Neuronal stem cell (in vitro differentiated cells): ENCODE data around the gene SHC2.
"Not testable (repeated sequence)": the region's sequence is repeated elsewhere in the genome, so short reads cannot be mapped to it uniquely, and the experiment has no call there.

Source experiments
- DNase-seq: peaks from one replicate; pipeline ENCODE4 v3.0.0-alpha.2; 2013; ENCODE audit warnings: low spot score
- H2AFZ ChIP-seq: one replicate; pipeline ENCODE4 v1.6.1; 2013; ENCODE audit warnings: mild to moderate bottlenecking, low read length, inconsistent platforms
- H2AK5ac ChIP-seq: 2 replicates; pipeline ENCODE4 v1.6.1; 2013; ENCODE audit warnings: low read depth, mild to moderate bottlenecking, inconsistent platforms, low read length, moderate library complexity, mixed read lengths
- H2BK120ac ChIP-seq: 2 replicates; pipeline ENCODE4 v1.6.1; 2013; ENCODE audit warnings: low read depth, mild to moderate bottlenecking, inconsistent platforms, low read length, moderate library complexity, mixed read lengths
- H2BK12ac ChIP-seq: one replicate; pipeline ENCODE4 v1.6.1; 2013; ENCODE audit warnings: low read length, inconsistent platforms
- H2BK15ac ChIP-seq: 2 replicates; pipeline ENCODE4 v1.6.1; 2013; ENCODE audit warnings: mild to moderate bottlenecking, low read length, inconsistent platforms, mixed read lengths
- H2BK5ac ChIP-seq: one replicate; pipeline ENCODE4 v1.6.1; 2013; ENCODE audit warnings: inconsistent platforms, mild to moderate bottlenecking, low read length, moderate library complexity
- H3K14ac ChIP-seq: one replicate; pipeline ENCODE4 v1.6.1; 2013; ENCODE audit warnings: low read length, inconsistent platforms
- H3K18ac ChIP-seq: 2 replicates; pipeline ENCODE4 v1.6.1; 2013; ENCODE audit warnings: low read length, inconsistent platforms
- H3K23ac ChIP-seq: 2 replicates; pipeline ENCODE4 v1.6.1; 2013; ENCODE audit warnings: low read depth, mild to moderate bottlenecking, mixed read lengths, low read length, inconsistent platforms; ENCODE audit not compliant: poor library complexity
- H3K27ac ChIP-seq: replicated peaks from 3 replicates; pipeline ENCODE4 v1.5.1; 2013; ENCODE audit warnings: low read length, inconsistent platforms
- H3K27me3 ChIP-seq, 3 experiments: 2 replicates each; pipeline ENCODE4 v1.6.1; 2013; ENCODE audit warnings: low read length in 3 of 3, mild to moderate bottlenecking in 2 of 3, inconsistent platforms in 1 of 3, low read depth in 1 of 3, mixed read lengths in 1 of 3, moderate library complexity in 1 of 3; ENCODE audit not compliant: control insufficient read depth in 3 of 3, insufficient read depth in 3 of 3
- H3K36me3 ChIP-seq, 2 donors: replicated peaks in 1 of 2; 2 replicates each; pipeline ENCODE4 v1.6.1; 2013; ENCODE audit warnings: low read length in 2 of 2; ENCODE audit not compliant: control insufficient read depth in 2 of 2, insufficient read depth in 2 of 2
- H3K4ac ChIP-seq: 2 replicates; pipeline ENCODE4 v1.6.1; 2013; ENCODE audit warnings: inconsistent platforms, mild to moderate bottlenecking, low read length, moderate library complexity
- H3K4me1 ChIP-seq, 2 donors: 1 replicate in 1 of 2; 2 replicates in 1 of 2; pipeline ENCODE4 v1.6.1; 2013; ENCODE audit warnings: low read length in 2 of 2, low read depth in 1 of 2; ENCODE audit not compliant: control insufficient read depth in 2 of 2, insufficient read depth in 1 of 2
- H3K4me2 ChIP-seq: one replicate; pipeline ENCODE4 v1.6.1; 2013; ENCODE audit warnings: mild to moderate bottlenecking, low read length, inconsistent platforms; ENCODE audit not compliant: insufficient read depth, poor library complexity, severe bottlenecking
- H3K4me3 ChIP-seq, 2 donors: 2 replicates each; pipeline ENCODE4 v1.5.1; 2013; ENCODE audit warnings: low read length in 2 of 2, mild to moderate bottlenecking in 2 of 2, inconsistent platforms in 1 of 2, moderate library complexity in 1 of 2
- H3K79me1 ChIP-seq: one replicate; pipeline ENCODE4 v1.6.1; 2013; ENCODE audit warnings: low read depth, mild to moderate bottlenecking, inconsistent platforms, low read length, moderate library complexity
- H3K9ac ChIP-seq: one replicate; pipeline ENCODE4 v1.6.1; 2013; ENCODE audit warnings: mild to moderate bottlenecking, low read depth, low read length, inconsistent platforms; ENCODE audit not compliant: poor library complexity
- H3K9me3 ChIP-seq, 2 donors: replicated peaks in 1 of 2; 2 replicates each; pipeline versions ENCODE3 to v1.6.1; 2013; ENCODE audit warnings: low read length in 2 of 2, mild to moderate bottlenecking in 2 of 2, inconsistent platforms in 1 of 2, low read depth in 1 of 2, mixed read lengths in 1 of 2, moderate library complexity in 1 of 2; ENCODE audit not compliant: control insufficient read depth in 2 of 2, insufficient read depth in 1 of 2
- H4K8ac ChIP-seq: one replicate; pipeline ENCODE4 v1.6.1; 2013; ENCODE audit warnings: low read depth, mild to moderate bottlenecking, inconsistent platforms, low read length, moderate library complexity
- H4K91ac ChIP-seq: one replicate; pipeline ENCODE4 v1.6.1; 2013; ENCODE audit warnings: low read length, low read depth, mild to moderate bottlenecking, inconsistent platforms; ENCODE audit not compliant: poor library complexity
- WGBS, 2 donors: extraction: QIAGEN DNeasy Blood & Tissue Kit; methylation state at CpG; one replicate each; pipeline ENCODE4 v1.1.7; 2013; ENCODE audit warnings: missing lambda C conversion rate in 2 of 2, mixed read lengths in 1 of 2; ENCODE audit not compliant: insufficient read length in 2 of 2, insufficient replicate concordance in 1 of 2; ENCODE audit errors: extremely low coverage in 2 of 2; 5-methylcytosine and 5-hydroxymethylcytosine counted together

The SHC2 gene

GRCh38 chr19:430701-431100, 30.1 kb downstream of the SHC2 start:
- Histone ChIP-seq H3K9me3 (peaks cover 6 to 10% of the 10 kb centered on the region in 2 donors), H2BK120ac (no peak overlapping the region), H3K18ac (no peak overlapping the region), H3K4me2 (no peak overlapping the region), H3K27me3 (peaks cover 0 to 10% (median 0%) of the 10 kb centered on the region in 3 experiments), H3K14ac (no peak overlapping the region), H3K9ac (no peak overlapping the region), H3K23ac (no peak overlapping the region), H3K27ac (no peak overlapping the region), H2BK5ac (no peak overlapping the region), H4K8ac (no peak overlapping the region), H2BK15ac (no peak overlapping the region), H2BK12ac (no peak overlapping the region), H2AK5ac (peak overlapping the region; percentile 56), H4K91ac (no peak overlapping the region), H3K36me3 (peaks cover 0 to 19% of the 10 kb centered on the region in 2 donors), H3K4ac (no peak overlapping the region), H3K4me3 (no peak overlapping the region), H3K79me1 (no peaks in the 10 kb centered on the region), H3K4me1 (peaks cover 0 to 2% of the 10 kb centered on the region in 2 donors), H2AFZ (no peak overlapping the region)
- no CpG with 5 or more reads among the region's 10 CpGs for WGBS, 2 donors
- DNase-seq, result no peak

- H2BK15ac ChIP-seq, result no peak overlapping the region
- DNase-seq, result no peak
- no peak overlapping the region for H3K9ac ChIP-seq
- H2BK120ac ChIP-seq, result no peak overlapping the region
- no peak overlapping the region for H3K4ac ChIP-seq
- H3K18ac ChIP-seq, result no peak overlapping the region
- H2AFZ ChIP-seq, result no peak overlapping the region
- H3K36me3 ChIP-seq, result peaks cover 0 to 16% of the 10 kb centered on the region in 2 donors
- H3K4me2 ChIP-seq, result no peak overlapping the region
- no peak overlapping the region for H2BK5ac ChIP-seq
- H4K91ac ChIP-seq, result no peak overlapping the region
- no peak overlapping the region for H3K23ac ChIP-seq
- H2AK5ac ChIP-seq, result no peak overlapping the region
- H2BK12ac ChIP-seq, result no peak overlapping the region
- H4K8ac ChIP-seq, result no peak overlapping the region
- peaks cover 2% of the 10 kb centered on the region for H3K79me1 ChIP-seq
- peaks cover 0 to 10% (median 0%) of the 10 kb centered on the region in 3 experiments for H3K27me3 ChIP-seq
- H3K27ac ChIP-seq, result no peak overlapping the region
- peaks cover 3 to 5% of the 10 kb centered on the region in 2 donors for H3K9me3 ChIP-seq
- no CpG with 5 or more reads among the region's 15 CpGs for WGBS, 2 donors
- no peak overlapping the region for H3K14ac ChIP-seq
- H3K4me3 ChIP-seq, result no peak overlapping the region
- H3K4me1 ChIP-seq, result no peaks in the 10 kb centered on the region
These were observed 32.7 kb downstream of the SHC2 start for GRCh38 chr19:428149-428548.

- not testable (repeated sequence) for H2BK12ac ChIP-seq, H2AFZ ChIP-seq, H3K27ac ChIP-seq, H3K9ac ChIP-seq, H4K8ac ChIP-seq, H3K79me1 ChIP-seq, H4K91ac ChIP-seq, H2AK5ac ChIP-seq, DNase-seq, H3K9me3 ChIP-seq, H2BK120ac ChIP-seq, H3K18ac ChIP-seq, H3K4me3 ChIP-seq, H3K4me1 ChIP-seq, H2BK5ac ChIP-seq, H3K4ac ChIP-seq, H3K23ac ChIP-seq, H3K4me2 ChIP-seq
- peak overlapping the region; percentile 27 for H2BK15ac ChIP-seq
- H3K27me3 ChIP-seq, result peaks cover 0 to 10% (median 0%) of the 10 kb centered on the region in 3 experiments
- peaks cover 0 to 16% of the 10 kb centered on the region in 2 donors for H3K36me3 ChIP-seq
- no CpG with 5 or more reads among the region's 19 CpGs for WGBS, 2 donors
- H3K14ac ChIP-seq, result peak overlapping the region; percentile 31
These were observed 33.2 kb downstream of the SHC2 start for GRCh38 chr19:427675-428074.

- H2BK5ac ChIP-seq, result no peak overlapping the region
- H2AFZ ChIP-seq, result no peak overlapping the region
- no peak overlapping the region for H4K91ac ChIP-seq
- no peak overlapping the region for H3K4ac ChIP-seq
- peak overlapping the region; percentile 43 for H4K8ac ChIP-seq
- no CpG with 5 or more reads among the region's 51 CpGs for WGBS, 2 donors
- no peak overlapping the region for H2BK120ac ChIP-seq
- no peak overlapping the region for H3K27ac ChIP-seq
- peak overlapping the region; percentile 38 for H3K18ac ChIP-seq
- H3K23ac ChIP-seq, result no peak overlapping the region
- peaks cover 2% of the 10 kb centered on the region for H3K79me1 ChIP-seq
- DNase-seq, result no peak
- peak overlapping the region; percentile 71 for H3K14ac ChIP-seq
- H3K36me3 ChIP-seq, result peaks cover 0 to 16% of the 10 kb centered on the region in 2 donors
- no peak overlapping the region for H3K9ac ChIP-seq
- no peak overlapping the region for H3K4me2 ChIP-seq
- peak overlapping the region; percentile 46 for H2AK5ac ChIP-seq
- H3K27me3 ChIP-seq, result peaks cover 0 to 10% (median 0%) of the 10 kb centered on the region in 3 experiments
- H2BK12ac ChIP-seq, result no peak overlapping the region
- no peaks in the 10 kb centered on the region for H3K4me1 ChIP-seq
- peak overlapping the region; percentile 24 for H2BK15ac ChIP-seq
- peaks cover 3 to 10% of the 10 kb centered on the region in 2 donors for H3K9me3 ChIP-seq
- no peak overlapping the region for H3K4me3 ChIP-seq
These were observed 33.9 kb downstream of the SHC2 start for GRCh38 chr19:426725-427445.
